ENCODE measurements around the gene ZNF497. TPM values are rescaled to one million over a fixed set of nuclear protein-coding genes. Genes with fewer than 3 reads are reported as not detected.

The ZNF497 gene
- total and polyA plus RNA-seq, 2 of the 13 experiments (the other 11 are each of a cell fraction or from before 2014, with no cell fraction given): 1.5 to 1.9 TPM

DNA sequence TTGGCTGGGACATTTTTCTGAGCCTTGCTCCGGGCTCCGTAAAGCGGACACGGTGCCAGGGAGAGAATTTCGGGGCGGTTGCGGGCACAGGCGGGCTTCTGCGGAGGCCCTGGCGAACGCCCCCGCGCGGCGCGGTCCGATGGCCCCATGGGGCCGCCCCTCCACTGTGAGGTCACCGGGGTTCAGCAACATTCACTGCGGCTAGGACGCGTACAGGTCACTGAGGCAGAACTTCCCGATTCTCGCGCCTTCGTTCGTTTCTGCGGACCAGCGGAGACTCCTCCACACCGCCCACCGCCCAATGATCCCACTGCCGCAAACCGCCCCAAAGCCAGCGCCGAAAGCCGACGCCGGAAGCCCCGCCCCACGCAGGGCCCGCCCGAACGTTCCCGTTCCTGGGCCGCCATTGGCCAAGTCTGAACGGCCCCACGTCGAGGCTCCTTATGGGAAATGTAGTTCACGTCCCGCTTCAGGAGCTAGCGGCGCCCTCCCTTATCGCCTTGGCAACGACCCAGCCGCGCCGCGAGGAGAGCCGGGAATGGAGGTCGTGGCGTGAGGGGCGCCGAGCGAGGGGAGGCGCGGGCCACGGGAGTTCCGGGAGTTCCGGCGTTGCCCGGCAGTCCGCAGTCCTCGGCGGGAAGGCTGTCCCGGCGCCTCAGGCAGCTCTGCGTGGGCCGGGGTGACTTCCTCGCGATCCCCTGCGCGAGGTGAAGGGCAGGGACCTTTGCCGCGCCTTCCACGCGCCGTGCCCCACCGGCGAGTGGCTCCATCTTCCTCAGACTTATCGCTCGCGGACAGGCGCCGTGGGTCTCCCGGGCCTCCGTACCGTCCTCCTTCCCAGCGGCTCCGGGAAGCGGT, 45.8 kb upstream of the ZNF497 start, which contains the start of gene ZNF584 (continued):
- TF ChIP-seq, protein P1, sequence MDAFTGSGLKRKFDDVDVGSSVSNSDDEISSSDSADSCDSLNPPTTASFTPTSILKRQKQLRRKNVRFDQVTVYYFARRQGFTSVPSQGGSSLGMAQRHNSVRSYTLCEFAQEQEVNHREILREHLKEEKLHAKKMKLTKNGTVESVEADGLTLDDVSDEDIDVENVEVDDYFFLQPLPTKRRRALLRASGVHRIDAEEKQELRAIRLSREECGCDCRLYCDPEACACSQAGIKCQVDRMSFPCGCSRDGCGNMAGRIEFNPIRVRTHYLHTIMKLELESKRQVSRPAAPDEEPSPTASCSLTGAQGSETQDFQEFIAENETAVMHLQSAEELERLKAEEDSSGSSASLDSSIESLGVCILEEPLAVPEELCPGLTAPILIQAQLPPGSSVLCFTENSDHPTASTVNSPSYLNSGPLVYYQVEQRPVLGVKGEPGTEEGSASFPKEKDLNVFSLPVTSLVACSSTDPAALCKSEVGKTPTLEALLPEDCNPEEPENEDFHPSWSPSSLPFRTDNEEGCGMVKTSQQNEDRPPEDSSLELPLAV (CRISPR knock-in tag; conservative IDR thresholded peaks at IDR 0.05; ENCODE audit: low read depth): no peak
- TF ChIP-seq, protein P2, sequence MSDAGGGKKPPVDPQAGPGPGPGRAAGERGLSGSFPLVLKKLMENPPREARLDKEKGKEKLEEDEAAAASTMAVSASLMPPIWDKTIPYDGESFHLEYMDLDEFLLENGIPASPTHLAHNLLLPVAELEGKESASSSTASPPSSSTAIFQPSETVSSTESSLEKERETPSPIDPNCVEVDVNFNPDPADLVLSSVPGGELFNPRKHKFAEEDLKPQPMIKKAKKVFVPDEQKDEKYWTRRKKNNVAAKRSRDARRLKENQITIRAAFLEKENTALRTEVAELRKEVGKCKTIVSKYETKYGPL (CRISPR knock-in tag; IDR thresholded peaks at IDR 0.05): no peak
- TF ChIP-seq, protein P3, sequence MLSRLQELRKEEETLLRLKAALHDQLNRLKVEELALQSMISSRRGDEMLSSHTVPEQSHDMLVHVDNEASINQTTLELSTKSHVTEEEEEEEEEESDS (CRISPR knock-in tag; IDR thresholded peaks at IDR 0.05; ENCODE audit: borderline replicate concordance): no peak
- TF ChIP-seq ZFP41 (CRISPR knock-in tag; IDR thresholded peaks at IDR 0.05; ENCODE audit: borderline replicate concordance) (no peak; the same call in 1 of the 2 replicates), ZNF263 (CRISPR knock-in tag; IDR thresholded peaks at IDR 0.05) (no peak; the same call in 1 of the 2 replicates), GATA4 (IDR thresholded peaks at IDR 0.05; ENCODE audit: borderline replicate concordance, low read depth) (peak; percentile 69; the same call in 1 of the 2 replicates), MYNN (CRISPR knock-in tag; IDR thresholded peaks at IDR 0.05; ENCODE audit: low read depth) (no peak), ATRX (CRISPR knock-in tag; IDR thresholded peaks at IDR 0.05; ENCODE audit: borderline replicate concordance) (no peak), FOXK1 (CRISPR knock-in tag; IDR thresholded peaks at IDR 0.05; ENCODE audit: borderline replicate concordance, low read depth) (no peak), RFX3 (CRISPR knock-in tag; IDR thresholded peaks at IDR 0.05) (peak; percentile 94)
- TF ChIP-seq, protein P4, sequence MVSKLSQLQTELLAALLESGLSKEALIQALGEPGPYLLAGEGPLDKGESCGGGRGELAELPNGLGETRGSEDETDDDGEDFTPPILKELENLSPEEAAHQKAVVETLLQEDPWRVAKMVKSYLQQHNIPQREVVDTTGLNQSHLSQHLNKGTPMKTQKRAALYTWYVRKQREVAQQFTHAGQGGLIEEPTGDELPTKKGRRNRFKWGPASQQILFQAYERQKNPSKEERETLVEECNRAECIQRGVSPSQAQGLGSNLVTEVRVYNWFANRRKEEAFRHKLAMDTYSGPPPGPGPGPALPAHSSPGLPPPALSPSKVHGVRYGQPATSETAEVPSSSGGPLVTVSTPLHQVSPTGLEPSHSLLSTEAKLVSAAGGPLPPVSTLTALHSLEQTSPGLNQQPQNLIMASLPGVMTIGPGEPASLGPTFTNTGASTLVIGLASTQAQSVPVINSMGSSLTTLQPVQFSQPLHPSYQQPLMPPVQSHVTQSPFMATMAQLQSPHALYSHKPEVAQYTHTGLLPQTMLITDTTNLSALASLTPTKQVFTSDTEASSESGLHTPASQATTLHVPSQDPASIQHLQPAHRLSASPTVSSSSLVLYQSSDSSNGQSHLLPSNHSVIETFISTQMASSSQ (IDR thresholded peaks at IDR 0.05; ENCODE audit: low read depth): no peak
- TF ChIP-seq, protein P4 (CRISPR knock-in tag; IDR thresholded peaks at IDR 0.05; ENCODE audit: borderline replicate concordance): peak; percentile 44; the same call in 1 of the 2 replicates
- TF ChIP-seq, protein P5, sequence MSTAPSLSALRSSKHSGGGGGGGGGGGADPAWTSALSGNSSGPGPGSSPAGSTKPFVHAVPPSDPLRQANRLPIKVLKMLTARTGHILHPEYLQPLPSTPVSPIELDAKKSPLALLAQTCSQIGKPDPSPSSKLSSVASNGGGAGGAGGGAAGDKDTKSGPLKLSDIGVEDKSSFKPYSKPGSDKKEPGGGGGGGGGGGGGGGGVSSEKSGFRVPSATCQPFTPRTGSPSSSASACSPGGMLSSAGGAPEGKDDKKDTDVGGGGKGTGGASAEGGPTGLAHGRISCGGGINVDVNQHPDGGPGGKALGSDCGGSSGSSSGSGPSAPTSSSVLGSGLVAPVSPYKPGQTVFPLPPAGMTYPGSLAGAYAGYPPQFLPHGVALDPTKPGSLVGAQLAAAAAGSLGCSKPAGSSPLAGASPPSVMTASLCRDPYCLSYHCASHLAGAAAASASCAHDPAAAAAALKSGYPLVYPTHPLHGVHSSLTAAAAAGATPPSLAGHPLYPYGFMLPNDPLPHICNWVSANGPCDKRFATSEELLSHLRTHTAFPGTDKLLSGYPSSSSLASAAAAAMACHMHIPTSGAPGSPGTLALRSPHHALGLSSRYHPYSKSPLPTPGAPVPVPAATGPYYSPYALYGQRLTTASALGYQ (CRISPR knock-in tag; IDR thresholded peaks at IDR 0.05): no peak
- TF ChIP-seq, protein P6, sequence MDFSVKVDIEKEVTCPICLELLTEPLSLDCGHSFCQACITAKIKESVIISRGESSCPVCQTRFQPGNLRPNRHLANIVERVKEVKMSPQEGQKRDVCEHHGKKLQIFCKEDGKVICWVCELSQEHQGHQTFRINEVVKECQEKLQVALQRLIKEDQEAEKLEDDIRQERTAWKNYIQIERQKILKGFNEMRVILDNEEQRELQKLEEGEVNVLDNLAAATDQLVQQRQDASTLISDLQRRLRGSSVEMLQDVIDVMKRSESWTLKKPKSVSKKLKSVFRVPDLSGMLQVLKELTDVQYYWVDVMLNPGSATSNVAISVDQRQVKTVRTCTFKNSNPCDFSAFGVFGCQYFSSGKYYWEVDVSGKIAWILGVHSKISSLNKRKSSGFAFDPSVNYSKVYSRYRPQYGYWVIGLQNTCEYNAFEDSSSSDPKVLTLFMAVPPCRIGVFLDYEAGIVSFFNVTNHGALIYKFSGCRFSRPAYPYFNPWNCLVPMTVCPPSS (IDR thresholded peaks at IDR 0.05): no peak
- TF ChIP-seq, protein P7, sequence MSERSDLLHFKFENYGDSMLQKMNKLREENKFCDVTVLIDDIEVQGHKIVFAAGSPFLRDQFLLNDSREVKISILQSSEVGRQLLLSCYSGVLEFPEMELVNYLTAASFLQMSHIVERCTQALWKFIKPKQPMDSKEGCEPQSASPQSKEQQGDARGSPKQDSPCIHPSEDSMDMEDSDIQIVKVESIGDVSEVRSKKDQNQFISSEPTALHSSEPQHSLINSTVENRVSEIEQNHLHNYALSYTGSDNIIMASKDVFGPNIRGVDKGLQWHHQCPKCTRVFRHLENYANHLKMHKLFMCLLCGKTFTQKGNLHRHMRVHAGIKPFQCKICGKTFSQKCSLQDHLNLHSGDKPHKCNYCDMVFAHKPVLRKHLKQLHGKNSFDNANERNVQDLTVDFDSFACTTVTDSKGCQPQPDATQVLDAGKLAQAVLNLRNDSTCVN (CRISPR knock-in tag; IDR thresholded peaks at IDR 0.05; ENCODE audit: borderline replicate concordance): no peak
